Pancreas (tissue), 10 donors: ENCODE results near the gene GYPA. TPM values are rescaled to one million over a fixed set of nuclear protein-coding genes. Genes with fewer than 3 reads are reported as not detected.
"Not testable (repeated sequence)": the region's sequence is repeated elsewhere in the genome, so short reads cannot be mapped to it uniquely, and the experiment has no call there.

ENCODE experiments used
- ATAC-seq, 4 donors: fragments of 200-7000 bp; cut with Tn5 transposase; one replicate each; pipeline versions ENCODE4 v1.8.0 to v1.9.1; 2020; ENCODE audit warnings: mild to moderate bottlenecking in 4 of 4, moderate library complexity in 4 of 4
- DNase-seq, 6 donors: peaks; one replicate each; pipeline ENCODE4 v3.0.0-alpha.2; 2020
- FAIRE-seq: peaks from 2 replicates; lab custom pipeline; 2012; peaks lifted over from hg19 to GRCh38; lab: Jason Lieb, UNC
- H3K27ac ChIP-seq, 4 donors: fragments of 200-600 bp; sonication (generic); 1 replicate in 3 of 4; 2 replicates in 1 of 4; pipeline versions ENCODE4 v1.5.0 to v1.8.0; 2020
- H3K27me3 ChIP-seq, 4 donors: fragments of 200-600 bp; one replicate each; pipeline ENCODE4 v1.8.0; 2021
- H3K36me3 ChIP-seq, 3 donors: fragments of 200-600 bp; sonication (generic) in 1 of 3; one replicate each; pipeline versions ENCODE4 v1.5.0 to v1.8.0; 2020 to 2021
- H3K4me1 ChIP-seq, 3 donors: fragments of 200-600 bp; one replicate each; pipeline ENCODE4 v1.8.0; 2021
- H3K4me3 ChIP-seq, 4 donors: fragments of 200-600 bp; sonication (generic) in 2 of 4; one replicate each; pipeline versions ENCODE4 v1.5.0 to v1.8.0; 2020 to 2021
- H3K9me3 ChIP-seq, 4 donors: fragments of 200-600 bp; one replicate each; pipeline ENCODE4 v1.8.0; 2021
- WGBS, 2 donors: extraction: QIAGEN DNeasy Blood & Tissue Kit; methylation state at CpG; one replicate each; pipeline ENCODE4 v1.1.7; 2013; 5-methylcytosine and 5-hydroxymethylcytosine counted together
- intact Hi-C, 3 donors: fragments of 100-400 bp; cut with DNase I; formaldehyde crosslinking; loops; one replicate each; pipeline versions ENCODE4 v1.11.1 to v1.14.2; 2022
- polyA plus RNA-seq, 2 donors: library from polyadenylated mRNA; stranded (reverse); fragments of 200-250 nt; gene quantifications; one replicate each; pipeline ENCODE4 v1.2.3, GENCODE V29; 2013
- total RNA-seq, 6 donors: library from RNA; stranded (reverse); fragmentation: NEBNext Ultra II Directional in 4 of 6; extraction: Animal tissue kit (Norgen Biotek cat#: 25700) in 4 of 6; gene quantifications; one replicate each; pipeline versions ENCODE4 v1.2.1 to v1.2.4, GENCODE V29; 2021 to 2023
- TF ChIP-seq, protein P1 (sequence below), 4 donors: fragments of 200-600 bp; sonication (generic) in 3 of 4; IDR thresholded peaks; one replicate each; pipeline versions ENCODE4 v1.5.0 to v1.8.0; 2021; ENCODE audit warnings: antibody characterized with exemption in 4 of 4
- donor health status: healthy with polysubstance abuse.
- donor health status: DM: no; HTN: no; CAD: no; lungs with moderate emphysema.
- donor health status: DM: no; HTN: no; CAD: no.
- donor health status: control.
- donor health status: control.
- donor health status: Bipolar disorder and iron deficiency.
- donor health status: DM: yes; HTN: yes; CAD: no.
- donor health status: DM: no; HTN: no; CAD: no.
- donor health status: DM: no; HTN: no; CAD: no.
- donor health status: DM: yes; HTN: yes; CAD: no.

GYPA gene
- total and polyA plus RNA-seq, 8 donors = not detected

DNA sequence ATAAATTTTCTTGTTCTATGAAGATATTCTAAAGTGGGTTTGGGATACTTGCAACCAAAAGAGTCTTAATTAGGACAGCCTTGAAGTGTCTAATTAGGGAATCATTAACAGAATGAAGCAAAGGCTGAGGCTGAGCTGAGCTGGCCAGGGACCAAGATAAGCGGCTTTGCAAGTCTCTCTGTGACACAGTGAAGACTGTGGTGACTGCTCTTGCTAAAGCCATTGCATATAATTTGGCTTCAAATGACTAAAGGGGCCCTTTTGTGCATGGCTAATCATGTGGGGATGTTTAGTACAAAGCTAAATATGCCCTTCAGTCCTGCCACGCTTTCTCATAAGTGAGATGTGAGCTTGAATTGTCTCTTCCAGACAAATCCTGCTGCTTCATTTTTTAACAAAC lies 31.2 kb upstream of the GYPA start:
- ATAC-seq = no peak
- intact Hi-C loops = loop anchor here in 1 of 3 donors (10.0 kb wide), 1 partner anchor 893 kb away; no protein-coding TSS in a partner anchor
- Histone ChIP-seq H3K36me3 (no peaks in the 10 kb centered on the region), H3K4me1 (no peaks in the 10 kb centered on the region), H3K4me3 (no peak overlapping the region), H3K27me3 (peaks cover 0 to 3% (median 0%) of the 10 kb centered on the region in 4 donors), H3K27ac (no peak overlapping the region), H3K9me3 (no peaks in the 10 kb centered on the region)
- DNase-seq = no peak
- WGBS, 2 donors = 45 to 59% methylated on average over 2 of the region's 2 CpGs
- no peak for FAIRE-seq
- TF ChIP-seq, protein P1, sequence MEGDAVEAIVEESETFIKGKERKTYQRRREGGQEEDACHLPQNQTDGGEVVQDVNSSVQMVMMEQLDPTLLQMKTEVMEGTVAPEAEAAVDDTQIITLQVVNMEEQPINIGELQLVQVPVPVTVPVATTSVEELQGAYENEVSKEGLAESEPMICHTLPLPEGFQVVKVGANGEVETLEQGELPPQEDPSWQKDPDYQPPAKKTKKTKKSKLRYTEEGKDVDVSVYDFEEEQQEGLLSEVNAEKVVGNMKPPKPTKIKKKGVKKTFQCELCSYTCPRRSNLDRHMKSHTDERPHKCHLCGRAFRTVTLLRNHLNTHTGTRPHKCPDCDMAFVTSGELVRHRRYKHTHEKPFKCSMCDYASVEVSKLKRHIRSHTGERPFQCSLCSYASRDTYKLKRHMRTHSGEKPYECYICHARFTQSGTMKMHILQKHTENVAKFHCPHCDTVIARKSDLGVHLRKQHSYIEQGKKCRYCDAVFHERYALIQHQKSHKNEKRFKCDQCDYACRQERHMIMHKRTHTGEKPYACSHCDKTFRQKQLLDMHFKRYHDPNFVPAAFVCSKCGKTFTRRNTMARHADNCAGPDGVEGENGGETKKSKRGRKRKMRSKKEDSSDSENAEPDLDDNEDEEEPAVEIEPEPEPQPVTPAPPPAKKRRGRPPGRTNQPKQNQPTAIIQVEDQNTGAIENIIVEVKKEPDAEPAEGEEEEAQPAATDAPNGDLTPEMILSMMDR (IDR thresholded peaks at IDR 0.05) = no peak

DNA sequence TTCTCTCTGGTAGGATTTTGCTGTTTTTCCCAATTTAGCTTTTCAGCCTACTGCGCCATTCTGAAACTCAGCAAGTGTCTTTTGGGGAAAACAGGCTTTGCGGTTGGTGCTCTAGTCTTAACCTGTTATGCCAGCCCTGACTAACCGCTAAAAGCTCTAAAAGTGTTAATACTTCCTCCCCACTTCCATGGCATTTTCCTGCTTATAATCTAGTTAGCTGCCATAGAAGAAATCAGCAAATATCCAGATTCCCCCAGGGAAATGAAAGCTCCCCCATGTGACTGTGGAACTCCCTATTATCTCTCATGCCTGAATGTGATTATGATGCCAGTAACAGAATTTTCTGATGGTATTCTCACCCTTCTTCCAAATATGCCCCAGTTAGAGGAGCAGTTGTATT lies 28.7 kb upstream of the GYPA start:
- Histone ChIP-seq H3K36me3 (no peaks in the 10 kb centered on the region), H3K4me1 (no peaks in the 10 kb centered on the region), H3K4me3 (no peak overlapping the region), H3K9me3 (no peaks in the 10 kb centered on the region), H3K27ac (no peak overlapping the region), H3K27me3 (peaks cover 0 to 3% (median 0%) of the 10 kb centered on the region in 4 donors)
- intact Hi-C loops = no loop called here
- DNase-seq = no peak
- no peak for ATAC-seq
- TF ChIP-seq, protein P1 (IDR thresholded peaks at IDR 0.05) = no peak
- no peak for FAIRE-seq
- WGBS, 2 donors = 85 to 94% methylated on average over 3 of the region's 3 CpGs

DNA sequence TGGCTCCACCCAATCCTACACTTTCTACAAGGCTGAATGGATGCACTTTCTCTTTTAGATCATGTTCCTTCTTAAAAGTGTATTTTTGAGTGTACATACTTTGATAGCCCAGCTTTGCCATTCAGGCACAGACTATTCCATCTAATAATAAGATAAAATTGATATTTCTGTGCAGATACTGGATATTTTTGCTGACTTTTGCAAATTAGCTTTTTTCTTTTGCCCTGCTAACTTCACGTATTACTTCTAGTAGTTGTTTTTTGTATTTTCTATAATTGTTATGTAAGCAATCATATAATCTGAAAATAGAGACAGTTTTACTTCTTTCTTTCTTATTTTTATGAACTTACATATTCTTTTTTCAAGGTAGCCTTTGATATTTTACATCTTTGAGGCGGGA lies 13.5 kb upstream of the GYPA start:
- intact Hi-C loops = no loop called here
- H3K27me3 ChIP-seq = no peaks in the 10 kb centered on the region
- H3K36me3 ChIP-seq = no peaks in the 10 kb centered on the region
- H3K4me3 ChIP-seq = no peak overlapping the region
- no peaks in the 10 kb centered on the region for H3K4me1 ChIP-seq
- no peak for DNase-seq
- TF ChIP-seq, protein P1 (IDR thresholded peaks at IDR 0.05) = no peak
- WGBS, 2 donors = 75 to 81% methylated on average over 2 of the region's 2 CpGs
- ATAC-seq = no peak
- no peak for FAIRE-seq
- peaks cover 0 to 3% (median 0%) of the 10 kb centered on the region in 4 donors for H3K9me3 ChIP-seq
- no peak overlapping the region for H3K27ac ChIP-seq

DNA sequence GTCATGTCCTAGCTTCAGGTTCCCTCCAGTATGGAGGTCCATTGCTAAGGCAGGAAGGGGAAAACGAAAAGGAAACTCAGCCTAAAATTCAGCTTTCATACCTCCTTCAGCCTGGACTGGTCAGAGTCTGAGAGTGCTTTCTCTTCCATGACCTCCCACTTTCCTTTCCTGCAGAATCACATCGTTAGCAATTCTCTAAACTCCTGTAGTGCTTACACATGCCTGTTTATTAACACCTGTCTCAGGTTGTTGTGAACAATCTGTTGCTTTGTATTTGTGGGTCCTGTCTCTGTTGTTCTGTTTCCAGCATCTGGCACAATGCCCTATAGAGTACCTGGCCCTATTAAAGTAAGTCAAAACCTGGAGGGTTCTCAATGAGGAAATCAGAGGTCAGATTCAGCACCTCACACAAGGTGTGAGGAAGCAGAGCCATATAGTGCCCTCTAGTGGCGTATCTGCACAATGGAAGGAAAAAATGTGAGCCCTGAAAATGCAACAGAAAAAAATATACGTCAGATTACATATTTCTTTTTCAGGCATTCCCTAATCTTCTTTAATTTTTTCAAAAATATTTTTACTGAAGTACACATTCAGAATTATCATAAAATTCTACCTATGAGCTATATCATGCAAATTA lies 2.3 kb upstream of the GYPA start:
- FAIRE-seq (peak; percentile 29), DNase-seq (peak in 1 of 6 donors; percentile 10)
- intact Hi-C loops = not testable (repeated sequence)

DNA sequence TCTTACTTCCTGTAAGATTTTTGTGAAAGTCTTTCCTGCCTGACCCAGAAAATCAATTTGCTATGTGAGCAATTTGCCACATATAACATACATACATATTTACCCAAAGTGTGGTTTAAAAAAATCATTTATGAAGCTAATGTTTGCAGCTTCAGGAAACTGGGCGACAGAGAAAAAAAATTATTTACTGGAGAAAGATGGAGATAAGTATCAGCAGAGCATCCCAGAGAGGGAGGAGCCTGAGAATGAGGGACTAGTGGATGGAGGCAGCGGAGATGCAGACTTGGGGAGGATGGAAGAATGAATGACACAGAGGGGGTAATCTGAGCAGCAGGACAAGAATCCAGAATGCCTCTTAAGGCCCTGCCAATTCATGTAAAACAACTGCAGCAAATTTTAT lies 975 bp upstream of the GYPA start:
- H3K27me3 ChIP-seq = no peaks in the 10 kb centered on the region
- TF ChIP-seq, protein P1 (IDR thresholded peaks at IDR 0.05) = no peak
- H3K4me1 ChIP-seq = no peaks in the 10 kb centered on the region
- no peak overlapping the region for H3K27ac ChIP-seq
- DNase-seq (no peak), FAIRE-seq (no peak), ATAC-seq (no peak)
- no peak overlapping the region for H3K4me3 ChIP-seq
- intact Hi-C loops = no loop called here
- no peaks in the 10 kb centered on the region for H3K36me3 ChIP-seq
- no peaks in the 10 kb centered on the region for H3K9me3 ChIP-seq
- 68 to 82% methylated on average over 2 of the region's 2 CpGs for WGBS, 2 donors

More for the DNA sequence above, 2.3 kb upstream of the GYPA start:
- not testable (repeated sequence) for H3K36me3 ChIP-seq, H3K4me3 ChIP-seq, H3K27me3 ChIP-seq, H3K27ac ChIP-seq, H3K9me3 ChIP-seq, H3K4me1 ChIP-seq
- 35 to 45% methylated on average over 4 of the region's 4 CpGs for WGBS, 2 donors
- peak in 3 of 4 donors; percentile 61 to 83 (median 78) for ATAC-seq
- TF ChIP-seq, protein P1 (IDR thresholded peaks at IDR 0.05) = peak; percentile 53 to 69 (median 60)

DNA sequence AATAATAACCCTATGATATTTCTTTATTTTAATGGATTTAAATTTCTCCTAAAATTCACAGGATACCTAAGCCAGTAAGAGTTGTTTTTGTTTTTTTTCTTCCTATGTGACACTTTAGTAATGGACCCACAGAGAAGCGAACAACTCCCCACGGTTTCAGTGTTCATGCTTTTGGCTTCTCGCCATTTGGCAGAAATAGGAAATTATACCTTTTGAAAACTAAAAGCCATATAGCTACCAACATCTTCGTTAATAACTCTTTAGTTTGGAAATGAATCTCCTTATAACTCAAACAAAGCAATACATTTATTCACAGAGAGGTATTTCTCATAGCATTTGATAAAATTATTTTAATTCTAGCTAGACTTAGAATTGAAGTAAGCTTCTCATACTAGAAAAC lies 527 bp downstream of the GYPA start:
- 65 to 73% methylated on average over 4 of the region's 4 CpGs for WGBS, 2 donors
- H3K36me3 ChIP-seq, intact Hi-C loops, H3K27me3 ChIP-seq, DNase-seq, H3K27ac ChIP-seq, ATAC-seq, H3K4me1 ChIP-seq, H3K4me3 ChIP-seq, H3K9me3 ChIP-seq: not testable (repeated sequence)
- peak; percentile 9 for FAIRE-seq

DNA sequence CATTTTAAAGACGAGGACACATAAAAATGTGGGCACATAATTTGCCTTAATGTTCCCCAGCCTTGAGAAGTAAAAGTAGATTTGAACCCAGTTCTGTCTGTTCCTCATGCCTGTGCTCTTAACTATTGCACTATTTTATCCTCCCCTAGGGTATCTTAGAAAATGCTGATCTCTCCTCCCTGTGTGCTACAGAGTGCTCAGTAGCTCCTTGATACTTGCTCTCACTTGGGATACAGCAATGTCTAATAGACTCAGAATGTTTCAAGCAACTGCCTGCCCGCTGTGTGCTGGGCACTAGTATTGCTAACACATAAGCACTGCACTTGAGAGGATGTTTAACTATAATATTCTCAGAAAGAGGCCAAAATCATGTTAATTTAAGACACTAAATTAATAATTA lies 971 bp downstream of the GYPA start:
- H3K36me3 ChIP-seq, FAIRE-seq, DNase-seq, H3K27me3 ChIP-seq, H3K27ac ChIP-seq, intact Hi-C loops, H3K4me3 ChIP-seq, ATAC-seq, H3K4me1 ChIP-seq, H3K9me3 ChIP-seq: not testable (repeated sequence)
- 66 to 79% methylated on average over 2 of the region's 2 CpGs for WGBS, 2 donors
